HepG2 (cell line): ENCODE data around the gene STK39. TPM values are rescaled to one million over a fixed set of nuclear protein-coding genes. Genes with fewer than 3 reads are reported as not detected.
A peak's percentile ranks its signal among the peaks of the same experiment; 100 is the strongest.

ENCODE experiments used
- BHLHE40 ChIP-seq: IDR thresholded peaks from 2 replicates; pipeline ENCODE4 v1.6.1; 2011; ENCODE audit warnings: low read length, improper control_type of control experiment
- CSRNP2 ChIP-seq: sonication (generic); formaldehyde crosslinking; conservative IDR thresholded peaks from 2 replicates; pipeline ENCODE4 v1.8.0; 2022; ENCODE audit warnings: low read depth, missing genetic modification reagents
- FOSL2 ChIP-seq: sonication (generic); formaldehyde crosslinking; IDR thresholded peaks from 2 replicates; pipeline ENCODE4 v1.4.0; 2020; ENCODE audit warnings: missing genetic modification reagents
- HNRNPLL ChIP-seq: fragments of 200-400 bp; formaldehyde crosslinking; IDR thresholded peaks from 2 replicates; pipeline ENCODE4 v1.6.1; 2017; ENCODE audit warnings: mild to moderate bottlenecking, low read depth, low read length; ENCODE audit not compliant: poor library complexity, severe bottlenecking
- KMT2A ChIP-seq: sonication (generic); formaldehyde crosslinking; IDR thresholded peaks from 2 replicates; pipeline ENCODE4 v1.4.0; 2020; ENCODE audit warnings: missing genetic modification reagents
- MAX ChIP-seq: IDR thresholded peaks from 2 replicates; pipeline ENCODE4 v1.6.1; 2012; ENCODE audit warnings: inconsistent platforms
- NCOA2 ChIP-seq: sonication (generic); formaldehyde crosslinking; IDR thresholded peaks from 2 replicates; pipeline ENCODE4 v1.8.0; 2022; ENCODE audit warnings: inconsistent platforms
- PLRG1 ChIP-seq: fragments of 450-650 bp; conservative IDR thresholded peaks from 2 replicates; pipeline ENCODE4 v1.6.1; 2016
- POGK ChIP-seq: sonication (generic); formaldehyde crosslinking; conservative IDR thresholded peaks from 2 replicates; pipeline ENCODE4 v1.8.0; 2022; ENCODE audit warnings: mild to moderate bottlenecking, moderate library complexity, missing genetic modification reagents
- RARA ChIP-seq: IDR thresholded peaks from 2 replicates; pipeline ENCODE4 v1.6.1; 2016; ENCODE audit warnings: missing genetic modification reagents, missing compliant biosample characterization
- SALL1 ChIP-seq: sonication (generic); formaldehyde crosslinking; IDR thresholded peaks from 2 replicates; pipeline ENCODE4 v1.8.0; 2022; ENCODE audit warnings: mild to moderate bottlenecking, missing genetic modification reagents
- SMARCC2 ChIP-seq: fragments of 450-650 bp; IDR thresholded peaks from 2 replicates; pipeline ENCODE4 v1.6.1; 2017; ENCODE audit warnings: antibody characterized with exemption, mild to moderate bottlenecking
- SMARCE1 ChIP-seq: fragments of 450-650 bp; IDR thresholded peaks from 2 replicates; pipeline ENCODE4 v1.6.1; 2017; ENCODE audit warnings: borderline replicate concordance
- SMC3 ChIP-seq: IDR thresholded peaks from 2 replicates; pipeline ENCODE4 v1.6.1; 2011; ENCODE audit warnings: low read length, improper control_type of control experiment
- TFDP1 ChIP-seq: IDR thresholded peaks from 2 replicates; pipeline ENCODE4 v1.6.1; 2016; ENCODE audit warnings: missing compliant biosample characterization, missing genetic modification reagents, borderline replicate concordance
- TFDP2 ChIP-seq: sonication (generic); formaldehyde crosslinking; IDR thresholded peaks from 2 replicates; pipeline ENCODE4 v1.4.0; 2020; ENCODE audit warnings: missing genetic modification reagents
- UBTF ChIP-seq: sonication (generic); formaldehyde crosslinking; IDR thresholded peaks from 2 replicates; pipeline ENCODE4 v1.4.0; 2020; ENCODE audit warnings: mild to moderate bottlenecking, missing genetic modification reagents
- ZBTB38 ChIP-seq: sonication (generic); formaldehyde crosslinking; IDR thresholded peaks from 2 replicates; pipeline ENCODE4 v1.5.1; 2020; ENCODE audit warnings: mild to moderate bottlenecking, missing genetic modification reagents
- ZNF331 ChIP-seq: sonication (generic); formaldehyde crosslinking; IDR thresholded peaks from 2 replicates; pipeline ENCODE4 v1.4.0; 2020; ENCODE audit warnings: missing genetic modification reagents
- ZNF335 ChIP-seq: sonication (generic); formaldehyde crosslinking; IDR thresholded peaks from 2 replicates; pipeline ENCODE4 v1.4.0; 2020; ENCODE audit warnings: missing genetic modification reagents
- ZNF564 ChIP-seq: sonication (generic); formaldehyde crosslinking; IDR thresholded peaks from 2 replicates; pipeline ENCODE4 v1.8.1; 2023; ENCODE audit warnings: mild to moderate bottlenecking, missing genetic modification reagents
- ZNF768 ChIP-seq: sonication (generic); formaldehyde crosslinking; IDR thresholded peaks from 2 replicates; pipeline ENCODE4 v1.4.0; 2020; ENCODE audit warnings: missing genetic modification reagents
- ZNF775 ChIP-seq: sonication (generic); formaldehyde crosslinking; IDR thresholded peaks from 2 replicates; pipeline ENCODE4 v1.4.0; 2020; ENCODE audit warnings: missing genetic modification reagents, mild to moderate bottlenecking, moderate library complexity, borderline replicate concordance
- ZNF879 ChIP-seq: sonication (generic); formaldehyde crosslinking; IDR thresholded peaks from 2 replicates; pipeline ENCODE4 v1.8.1; 2023; ENCODE audit warnings: missing genetic modification reagents
- polyA plus RNA-seq, 8 experiments: library from polyadenylated mRNA; depleted of rRNA in 3 of 8; stranded (reverse) in 7 of 8; unstranded in 1 of 8; fragments of >200 nt; fragmentation: Illumina TruSeq in 4 of 8; extraction: Trizol in 4 of 8; gene quantifications; 2 replicates each; pipeline versions ENCODE4 v1.2.1 to v1.2.3, GENCODE V29; 2011 to 2016; ENCODE audit warnings: low read depth in 4 of 8, missing spikeins in 1 of 8, mixed read lengths in 1 of 8; ENCODE audit not compliant: insufficient read depth in 1 of 8
- total RNA-seq, 5 experiments: library from RNA; depleted of rRNA; stranded (reverse); fragments of >200 nt; fragmentation: Illumina TruSeq; extraction: Trizol; gene quantifications; 2 replicates each; pipeline ENCODE4 v1.2.3, GENCODE V29; 2016; ENCODE audit warnings: low read depth in 1 of 5

Gene STK39
- total and polyA plus RNA-seq, 2 of the 13 experiments (the other 11 are each of a cell fraction or from before 2014, with no cell fraction given) = 27.3 to 38.4 TPM

GRCh38 chr2:168244318-168244717, 3.1 kb downstream of the STK39 start (continued):
- TF ChIP-seq CSRNP2 (CRISPR knock-in tag) (no peak), NCOA2 (CRISPR knock-in tag) (peak; percentile 25; the same call in 1 of the 2 replicates), SALL1 (CRISPR knock-in tag) (peak; percentile 60), MAX (peak; percentile 92), ZNF564 (0 out of 2 replicates have a peak, but pooled peaks have one; percentile 33), KMT2A (peak; percentile 82), RARA (CRISPR knock-in tag) (no peak), ZNF879 (CRISPR knock-in tag) (no peak), ZNF331 (peak; percentile 94), ZNF775 (CRISPR knock-in tag) (0 out of 2 replicates have a peak, but pooled peaks have one; percentile 30), HNRNPLL (no peak), PLRG1 (no peak), ZNF768 (CRISPR knock-in tag) (no peak), TFDP2 (0 out of 2 replicates have a peak, but pooled peaks have one; percentile 26), ZNF335 (CRISPR knock-in tag) (0 out of 2 replicates have a peak, but pooled peaks have one; percentile 59), TFDP1 (CRISPR knock-in tag) (peak; percentile 80; the same call in 1 of the 2 replicates), UBTF (0 out of 2 replicates have a peak, but pooled peaks have one; percentile 30), SMARCE1 (no peak), SMARCC2 (no peak), ZBTB38 (CRISPR knock-in tag) (peak; percentile 81), FOSL2 (peak; percentile 49; the same call in 1 of the 2 replicates), BHLHE40 (peak; percentile 67), POGK (CRISPR knock-in tag) (peak; percentile 43; the same call in 1 of the 2 replicates), SMC3 (0 out of 2 replicates have a peak, but pooled peaks have one; percentile 7)
